ENCODE data around the gene RFXANK.

The RFXANK gene

DNA sequence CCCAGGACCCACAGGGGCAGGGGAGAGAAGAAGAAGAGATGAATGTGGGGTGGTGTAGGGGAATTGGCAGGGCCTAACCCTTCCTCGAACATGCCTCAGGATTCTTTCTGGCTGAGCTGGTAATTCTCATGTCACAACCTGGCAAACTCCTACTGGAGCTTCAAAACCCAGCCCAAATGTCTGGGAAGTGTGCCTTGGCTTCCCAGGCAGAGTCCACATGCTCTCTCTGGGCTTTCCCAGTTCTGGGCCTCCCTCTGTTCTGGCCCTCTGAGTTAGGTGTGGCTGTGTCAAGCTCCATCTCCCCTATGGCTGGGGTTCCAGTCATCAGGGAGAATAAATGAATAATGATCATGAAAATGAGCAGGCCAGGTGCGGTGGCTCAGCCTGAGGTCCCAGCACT lies 42.6 kb upstream of the RFXANK start:
- TF ChIP-seq, protein P1, sequence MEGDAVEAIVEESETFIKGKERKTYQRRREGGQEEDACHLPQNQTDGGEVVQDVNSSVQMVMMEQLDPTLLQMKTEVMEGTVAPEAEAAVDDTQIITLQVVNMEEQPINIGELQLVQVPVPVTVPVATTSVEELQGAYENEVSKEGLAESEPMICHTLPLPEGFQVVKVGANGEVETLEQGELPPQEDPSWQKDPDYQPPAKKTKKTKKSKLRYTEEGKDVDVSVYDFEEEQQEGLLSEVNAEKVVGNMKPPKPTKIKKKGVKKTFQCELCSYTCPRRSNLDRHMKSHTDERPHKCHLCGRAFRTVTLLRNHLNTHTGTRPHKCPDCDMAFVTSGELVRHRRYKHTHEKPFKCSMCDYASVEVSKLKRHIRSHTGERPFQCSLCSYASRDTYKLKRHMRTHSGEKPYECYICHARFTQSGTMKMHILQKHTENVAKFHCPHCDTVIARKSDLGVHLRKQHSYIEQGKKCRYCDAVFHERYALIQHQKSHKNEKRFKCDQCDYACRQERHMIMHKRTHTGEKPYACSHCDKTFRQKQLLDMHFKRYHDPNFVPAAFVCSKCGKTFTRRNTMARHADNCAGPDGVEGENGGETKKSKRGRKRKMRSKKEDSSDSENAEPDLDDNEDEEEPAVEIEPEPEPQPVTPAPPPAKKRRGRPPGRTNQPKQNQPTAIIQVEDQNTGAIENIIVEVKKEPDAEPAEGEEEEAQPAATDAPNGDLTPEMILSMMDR (IDR thresholded peaks at IDR 0.05; ENCODE audit: low read length, missing control alignments) = no peak
- no peak overlapping the region for H3K4me3 ChIP-seq (replicated peaks; ENCODE audit: low read depth, low read length)
- DNase-seq (ENCODE audit: low read depth) = no peak

DNA sequence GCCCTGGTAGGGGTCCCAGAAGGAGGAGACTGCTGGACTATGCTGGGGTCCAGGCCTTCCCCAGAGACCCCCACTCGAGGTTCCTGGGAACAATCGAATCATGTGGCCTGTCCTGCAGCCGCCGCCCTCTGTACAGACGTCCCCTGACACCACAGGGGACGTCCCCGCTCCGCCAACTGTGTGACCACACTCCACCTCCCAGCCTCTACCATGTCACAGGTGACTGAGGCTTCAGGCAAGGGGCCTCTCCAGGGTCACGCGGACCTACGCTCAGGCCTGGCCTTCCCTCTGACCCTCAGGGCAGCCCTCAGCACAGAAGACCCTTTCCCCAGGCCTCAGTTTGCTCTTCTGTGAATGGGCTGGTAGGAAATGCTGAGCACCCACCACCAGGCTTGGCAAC lies 40.6 kb upstream of the RFXANK start:
- H3K4me3 ChIP-seq (replicated peaks; ENCODE audit: low read depth, low read length) = no peak overlapping the region
- TF ChIP-seq, protein P1 (IDR thresholded peaks at IDR 0.05; ENCODE audit: low read length, missing control alignments) = no peak

DNA sequence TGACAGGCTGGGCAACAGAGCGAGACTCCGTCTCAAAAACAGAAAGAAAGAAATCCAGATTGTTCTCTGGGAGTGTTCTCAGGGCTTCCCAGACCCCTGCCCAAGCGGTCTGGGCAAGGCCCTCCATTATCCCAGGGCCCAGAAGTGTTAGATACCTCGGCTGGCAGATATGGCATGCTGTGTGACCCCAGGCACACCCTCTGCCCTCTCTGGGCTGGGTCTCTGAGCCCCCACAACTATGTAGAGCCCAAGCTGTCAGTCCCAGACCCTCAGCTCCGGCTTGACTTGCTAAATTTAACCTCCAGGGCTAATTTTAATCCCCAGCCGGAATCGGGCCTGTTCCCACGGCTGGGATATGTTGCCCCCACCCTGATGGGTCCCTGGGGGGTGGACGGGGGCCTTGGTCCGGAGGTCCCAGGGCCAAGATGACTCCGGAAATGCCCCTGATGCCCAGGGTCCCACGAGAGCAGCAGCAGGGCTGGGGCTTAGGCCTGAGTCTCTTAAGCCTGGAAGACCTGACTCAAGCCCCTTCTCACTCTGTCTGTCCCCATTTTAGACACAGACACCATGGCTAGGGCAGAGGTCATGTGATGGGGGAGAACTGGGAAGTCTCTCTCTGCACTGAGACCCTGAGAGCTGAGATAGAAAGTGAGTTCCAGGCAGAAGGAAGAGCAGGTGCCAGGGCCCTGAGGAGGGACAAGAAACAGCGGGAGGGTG lies 39.2 kb upstream of the RFXANK start:
- H3K4me3 ChIP-seq (replicated peaks; ENCODE audit: low read depth, low read length) = no peak overlapping the region
- DNase-seq (ENCODE audit: low read depth) = no peak
- TF ChIP-seq, protein P1 (IDR thresholded peaks at IDR 0.05; ENCODE audit: low read length, missing control alignments) = no peak

More for the DNA sequence above, 40.6 kb upstream of the RFXANK start:
- no peak for DNase-seq (ENCODE audit: low read depth)

DNA sequence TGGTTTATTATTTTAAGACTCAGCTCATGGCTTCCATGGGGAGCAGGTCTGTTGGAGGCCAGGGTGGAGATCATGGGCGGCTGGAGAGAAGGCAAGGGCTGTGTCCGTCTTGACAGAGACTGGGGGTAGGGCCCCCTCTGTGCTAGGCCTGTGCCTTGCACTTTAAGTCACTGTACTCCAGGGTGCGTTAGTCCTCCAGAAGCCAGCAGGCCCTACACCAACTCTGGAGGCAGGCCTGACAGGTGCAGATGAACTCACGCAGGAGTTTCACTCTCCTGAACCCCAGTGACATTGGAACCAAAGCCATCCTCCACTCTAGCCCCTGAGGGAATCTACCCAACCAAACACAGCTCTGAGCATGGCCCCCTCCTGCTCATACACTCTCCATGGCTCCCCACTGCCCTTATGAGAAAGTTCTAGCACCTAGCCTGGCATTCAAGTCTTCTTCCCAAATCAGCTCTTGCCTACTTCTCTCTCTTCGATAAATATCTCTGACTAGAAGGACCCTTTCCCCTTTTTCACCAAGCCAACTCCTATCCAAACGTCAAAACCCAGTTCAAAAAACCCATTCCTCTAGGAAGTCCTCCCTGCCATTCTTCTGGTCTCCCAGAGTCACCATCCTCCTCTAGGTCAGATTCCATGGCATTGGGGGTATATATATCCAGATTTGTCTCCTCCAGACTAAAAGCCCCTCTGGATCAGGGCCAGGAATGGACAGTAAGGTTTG lies 37.1 kb upstream of the RFXANK start:
- TF ChIP-seq, protein P1 (IDR thresholded peaks at IDR 0.05; ENCODE audit: low read length, missing control alignments) = no peak
- no peak for DNase-seq (ENCODE audit: low read depth)
- no peak overlapping the region for H3K4me3 ChIP-seq (replicated peaks; ENCODE audit: low read depth, low read length)

DNA sequence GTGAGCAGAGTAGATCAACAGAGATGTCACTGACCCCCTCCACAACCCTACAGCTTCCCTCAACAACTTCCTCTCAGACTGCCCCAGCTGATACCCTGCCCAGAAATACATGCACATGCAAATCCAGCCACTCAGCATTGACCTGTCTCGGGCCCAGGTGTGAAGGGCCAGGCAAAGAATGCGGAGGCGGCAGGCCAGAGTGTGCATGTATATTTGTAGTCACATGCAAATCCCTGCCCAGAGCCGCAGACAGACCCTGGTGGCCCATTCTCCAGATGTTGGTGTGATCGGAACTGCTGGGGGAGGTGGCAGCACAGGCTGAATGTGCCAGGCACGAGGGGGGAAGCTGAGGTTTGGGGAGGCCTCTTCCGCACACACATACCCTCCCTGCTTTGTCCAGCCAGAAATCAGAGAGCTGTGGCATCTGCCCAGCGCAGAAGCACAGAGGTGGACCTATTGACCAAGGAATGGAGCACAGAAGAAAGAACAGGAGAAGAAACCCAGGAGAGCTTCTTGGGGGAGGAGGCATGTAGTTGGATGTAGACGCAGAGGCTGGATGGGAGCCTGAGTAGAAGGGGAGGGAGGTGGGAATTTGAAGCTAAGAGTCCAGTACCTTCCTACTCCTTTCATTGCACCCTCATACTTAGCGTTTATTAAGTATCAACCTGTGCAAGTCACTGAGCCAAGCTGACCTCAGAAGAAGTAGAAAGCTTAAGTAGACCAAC lies 36.4 kb upstream of the RFXANK start:
- TF ChIP-seq, protein P1 (IDR thresholded peaks at IDR 0.05; ENCODE audit: low read length, missing control alignments) = no peak
- DNase-seq (ENCODE audit: low read depth) = no peak
- no peak overlapping the region for H3K4me3 ChIP-seq (replicated peaks; ENCODE audit: low read depth, low read length)

DNA sequence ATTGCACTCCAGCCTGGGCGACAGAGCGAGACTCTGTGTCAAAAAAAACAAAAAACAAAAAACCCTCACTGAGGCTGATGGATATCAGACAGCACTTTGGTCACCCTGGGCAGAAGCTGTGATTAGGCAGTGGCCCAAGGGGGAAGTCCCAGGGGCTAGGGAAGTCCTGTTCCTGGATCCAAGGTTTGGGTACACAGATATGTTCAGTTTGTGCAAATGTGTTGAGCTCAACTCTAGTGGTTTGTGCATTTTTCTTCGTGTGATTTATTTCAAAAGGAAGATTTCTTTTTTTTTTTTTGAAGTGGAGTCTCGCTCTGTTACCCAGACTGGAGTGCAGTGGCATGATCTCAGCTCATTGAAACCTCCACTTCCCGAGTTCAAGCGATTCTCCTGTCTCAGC lies 34.2 kb upstream of the RFXANK start:
- DNase-seq (ENCODE audit: low read depth) = no peak
- TF ChIP-seq, protein P1 (IDR thresholded peaks at IDR 0.05; ENCODE audit: low read length, missing control alignments) = no peak

More for the DNA sequence above, 34.2 kb upstream of the RFXANK start:
- no peak overlapping the region for H3K4me3 ChIP-seq (replicated peaks; ENCODE audit: low read depth, low read length)

Data from fibroblast of pulmonary artery (primary cell).